GM12892 (cell line): ENCODE measurements around the gene EXOC7.

Source experiments
- DNase-seq: peaks from one replicate; pipeline ENCODE4 v3.0.0; 2011; ENCODE audit not compliant: insufficient read length
- FAIRE-seq: peaks from 2 replicates; lab custom pipeline; 2011; peaks lifted over from hg19 to GRCh38; lab: Jason Lieb, UNC
- POLR2A ChIP-seq: IDR thresholded peaks from 2 replicates; pipeline ENCODE4 v1.6.1; 2011; ENCODE audit warnings: low read depth, low read length, control low read depth
- POLR2AphosphoS5 ChIP-seq: IDR thresholded peaks from 2 replicates; pipeline ENCODE4 v1.6.1; 2011; ENCODE audit warnings: low read depth, low read length, control low read depth
- TAF1 ChIP-seq: IDR thresholded peaks from 2 replicates; pipeline ENCODE4 v1.6.1; 2011; ENCODE audit warnings: low read depth, mild to moderate bottlenecking, control low read depth, low read length, borderline replicate concordance

Gene EXOC7

DNA sequence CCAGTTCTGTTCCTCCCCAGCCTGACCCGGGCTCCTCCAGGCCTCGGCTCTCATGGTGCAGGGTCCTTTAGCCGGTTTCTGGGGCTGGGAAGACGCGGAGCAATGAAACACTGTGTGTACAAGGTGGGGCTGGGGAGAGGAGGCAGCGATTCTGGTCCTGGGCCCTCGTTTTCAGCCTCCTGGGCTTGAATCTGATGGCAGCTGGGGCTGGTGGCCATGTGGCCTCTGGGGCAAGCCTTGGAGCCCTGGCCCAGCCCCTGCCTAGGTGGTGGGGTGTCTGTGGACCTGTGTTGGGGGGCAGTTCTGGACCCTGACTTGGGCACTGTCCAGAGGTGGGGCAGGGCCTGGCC, 33.4 kb upstream of the EXOC7 start:
- no peak for TF ChIP-seq TAF1
- no peak for TF ChIP-seq POLR2A
- TF ChIP-seq POLR2AphosphoS5 = no peak
- DNase-seq (no peak), FAIRE-seq (no peak)

GRCh38 chr17:76136276-76137000, 32.9 kb upstream of the EXOC7 start:
- TF ChIP-seq TAF1 (no peak), POLR2AphosphoS5 (no peak), POLR2A (no peak)
- FAIRE-seq = no peak
- no peak for DNase-seq

DNA sequence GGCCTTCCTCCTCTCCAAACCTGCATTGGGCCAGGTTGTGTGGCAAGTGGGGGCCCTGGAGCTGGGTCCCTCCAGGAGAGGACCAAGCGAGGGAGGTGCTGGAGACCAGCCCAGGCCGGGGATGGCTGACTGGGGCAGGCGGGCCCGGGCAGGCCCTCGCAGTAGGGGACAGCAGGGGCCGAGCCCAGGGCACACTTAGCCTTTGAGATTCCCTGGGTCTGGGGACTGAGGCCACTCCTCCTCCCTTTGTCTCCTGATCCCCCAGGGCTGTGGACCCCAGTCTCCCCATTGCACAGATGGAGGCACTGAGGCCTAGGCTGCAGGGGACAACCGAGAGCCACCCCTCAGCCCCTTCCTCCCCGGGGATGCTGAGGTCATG, 32.2 kb upstream of the EXOC7 start:
- TF ChIP-seq POLR2A (no peak), POLR2AphosphoS5 (no peak), TAF1 (no peak)
- FAIRE-seq = no peak
- DNase-seq = no peak

DNA sequence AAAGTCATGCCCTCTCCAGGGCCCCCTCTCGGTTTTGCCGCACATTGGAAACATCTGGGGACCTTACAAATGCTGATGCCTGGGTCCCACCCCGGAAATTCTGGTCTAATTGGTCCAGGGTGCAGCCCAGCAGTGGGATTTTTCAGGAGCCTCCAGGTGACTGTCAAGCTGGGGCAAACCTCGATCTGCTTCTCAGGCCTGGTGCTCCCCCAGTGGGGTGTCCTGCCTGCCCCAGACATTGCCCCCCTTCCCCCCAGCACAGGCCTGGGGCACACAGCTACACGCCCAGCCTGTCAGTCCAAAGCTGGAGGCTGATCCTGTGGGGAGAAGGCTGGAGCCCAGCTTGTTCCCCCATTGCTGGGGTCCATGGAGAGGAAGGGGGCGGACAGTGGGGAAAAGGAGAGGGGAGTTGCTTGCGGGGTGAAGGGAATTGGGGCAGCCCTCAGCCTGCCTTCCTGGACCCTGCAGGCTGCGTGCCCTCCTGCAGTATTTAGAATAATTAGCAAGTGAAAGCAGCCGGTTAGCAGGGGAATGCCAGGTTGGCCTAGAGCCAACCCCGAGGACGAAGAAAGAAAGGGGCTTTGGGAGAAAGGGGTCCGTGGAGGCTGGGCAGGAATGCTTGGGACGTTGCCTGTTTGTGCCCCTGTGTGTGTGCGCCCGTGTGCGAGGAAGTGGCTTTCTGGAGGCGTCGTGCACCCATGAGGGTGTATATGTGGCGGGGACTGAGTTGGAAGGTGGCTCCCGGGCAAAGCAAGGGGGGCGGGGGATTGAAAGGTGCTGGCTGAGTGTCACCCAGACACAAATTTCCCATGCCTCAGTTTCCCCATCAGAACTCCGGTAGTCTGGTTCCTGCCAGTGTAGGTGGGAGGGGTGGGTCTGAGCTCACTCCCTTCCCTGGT, 31.6 kb upstream of the EXOC7 start:
- TF ChIP-seq POLR2AphosphoS5 = no peak
- TF ChIP-seq POLR2A = no peak
- TF ChIP-seq TAF1 = no peak
- FAIRE-seq (peak; percentile 71), DNase-seq (no peak)

DNA sequence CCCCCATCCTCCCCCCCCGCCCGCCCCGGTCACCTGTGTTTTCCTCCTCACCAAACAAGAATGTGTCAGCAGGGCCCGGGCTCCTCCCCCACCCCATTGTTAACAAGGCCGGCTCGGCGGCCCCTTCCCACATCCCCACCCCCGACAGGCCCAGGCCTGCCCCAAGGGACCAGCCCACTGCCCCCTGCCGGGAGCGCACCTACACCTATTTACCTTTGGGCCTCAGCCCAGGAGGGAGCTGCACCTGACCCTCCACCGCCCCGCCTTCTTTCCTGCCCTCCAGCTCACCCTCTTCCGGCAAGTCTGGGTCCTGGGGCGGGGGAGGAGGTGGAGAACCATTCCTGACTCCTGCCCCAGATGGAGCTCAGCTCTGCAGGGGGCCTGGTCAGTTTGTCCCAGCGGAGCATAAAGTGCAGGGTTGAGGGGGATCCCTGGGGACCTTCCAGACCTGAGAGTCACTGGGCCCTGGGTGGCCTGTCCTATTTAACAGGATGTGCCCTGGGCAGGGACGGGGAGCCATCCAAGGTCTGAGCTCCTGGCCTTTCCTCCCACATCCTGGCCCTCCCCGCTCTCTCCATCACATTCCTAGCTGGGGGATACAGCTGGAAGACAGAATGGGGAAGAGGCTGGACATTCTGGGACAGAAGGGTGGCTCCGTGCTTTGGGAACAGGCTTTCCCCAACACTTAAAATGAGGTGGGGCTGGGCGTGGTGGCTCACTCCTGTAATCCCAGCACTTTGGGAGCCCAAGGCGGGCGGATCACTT, 29.2 kb upstream of the EXOC7 start:
- FAIRE-seq (no peak), DNase-seq (no peak)
- TF ChIP-seq TAF1 (no peak), POLR2A (no peak), POLR2AphosphoS5 (no peak)

GRCh38 chr17:76131692-76132573, 28.3 kb upstream of the EXOC7 start:
- TF ChIP-seq TAF1 (no peak), POLR2A (no peak), POLR2AphosphoS5 (no peak)
- no peak for DNase-seq
- FAIRE-seq = peak; percentile 21

DNA sequence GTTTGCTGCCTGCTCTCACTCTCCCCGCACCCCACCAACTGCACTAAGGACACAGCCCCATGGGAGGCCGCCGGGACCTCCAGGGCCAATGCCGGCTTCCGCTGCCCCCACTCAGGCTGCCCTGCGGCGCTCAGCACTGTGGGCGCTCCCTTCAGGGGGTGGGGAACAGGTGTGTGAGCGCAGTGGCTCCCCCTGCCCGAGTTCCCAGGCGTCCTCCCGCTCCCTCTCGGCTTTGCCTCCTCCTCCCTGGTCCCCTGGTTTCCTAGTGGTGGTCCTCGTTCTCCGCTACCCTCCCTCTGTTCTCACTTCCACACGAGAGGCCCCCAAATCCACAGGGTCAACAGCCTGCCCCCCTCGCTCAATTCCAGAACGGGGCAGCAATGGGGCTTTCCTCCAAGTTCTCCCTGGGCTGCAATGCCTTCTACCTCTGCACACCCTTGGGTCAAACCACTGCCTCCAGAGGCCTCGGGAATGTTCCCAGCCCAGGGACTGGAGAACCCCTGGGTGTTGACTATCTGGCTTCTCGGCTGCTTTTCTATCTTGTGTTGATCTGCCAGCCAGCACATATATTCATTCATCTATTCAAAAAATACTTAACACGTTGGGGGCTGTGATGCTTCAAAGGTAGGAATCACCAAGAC, 27.6 kb upstream of the EXOC7 start:
- FAIRE-seq (no peak), DNase-seq (no peak)
- TF ChIP-seq POLR2AphosphoS5 = no peak
- TF ChIP-seq POLR2A = no peak
- no peak for TF ChIP-seq TAF1

GRCh38 chr17:76130473-76130872, 26.9 kb upstream of the EXOC7 start:
- TF ChIP-seq POLR2AphosphoS5 = no peak
- TF ChIP-seq POLR2A = no peak
- DNase-seq (no peak), FAIRE-seq (no peak)

DNA sequence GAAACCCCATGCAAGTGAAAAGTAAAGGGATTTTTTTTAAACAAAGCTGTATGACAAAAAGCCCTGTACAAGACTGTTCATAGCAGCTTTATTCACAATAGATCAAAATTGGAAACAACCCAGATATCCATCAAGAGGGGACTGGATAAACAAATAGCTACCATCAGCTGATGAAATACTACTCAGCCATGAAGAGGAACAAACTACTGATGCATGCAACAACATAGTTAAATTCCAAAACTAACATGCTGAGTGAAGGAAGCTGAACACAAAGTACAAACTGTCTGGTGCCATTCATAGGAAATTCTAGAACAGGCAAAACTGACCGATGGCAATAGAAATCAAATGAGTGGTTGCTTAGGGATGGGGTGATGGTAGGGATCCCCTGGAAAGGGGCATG, 22.3 kb upstream of the EXOC7 start:
- DNase-seq (no peak), FAIRE-seq (no peak)
- TF ChIP-seq POLR2A (no peak), POLR2AphosphoS5 (no peak), TAF1 (no peak)

DNA sequence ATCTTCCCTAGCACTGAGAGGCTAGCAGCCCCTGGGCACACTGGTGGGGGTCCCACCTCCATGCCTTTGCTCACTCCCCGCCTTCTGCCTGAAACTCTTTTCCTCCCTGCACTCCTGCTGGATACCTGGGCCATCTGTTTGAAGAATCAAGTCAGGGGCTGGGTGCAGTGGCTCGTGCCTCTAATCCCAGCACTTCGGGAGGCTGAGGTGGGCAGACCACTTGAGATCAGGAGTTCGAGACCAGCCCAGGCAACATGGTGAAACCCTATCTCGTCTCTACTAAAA, 21.7 kb upstream of the EXOC7 start:
- FAIRE-seq (no peak), DNase-seq (no peak)
- no peak for TF ChIP-seq TAF1
- no peak for TF ChIP-seq POLR2A
- no peak for TF ChIP-seq POLR2AphosphoS5
